Left cardiac atrium (tissue), 4 donors: ENCODE results near the gene EML1. TPM values are rescaled to one million over a fixed set of nuclear protein-coding genes. Genes with fewer than 3 reads are reported as not detected.
A peak's percentile ranks its signal among the peaks of the same experiment; 100 is the strongest.
"Not testable (repeated sequence)": the region's sequence is repeated elsewhere in the genome, so short reads cannot be mapped to it uniquely, and the experiment has no call there.

Experiments
- ATAC-seq, 2 donors: fragments of 200-7000 bp; cut with Tn5 transposase; one replicate each; pipeline ENCODE4 v1.9.1; 2020; ENCODE audit warnings: mild to moderate bottlenecking in 2 of 2, moderate library complexity in 2 of 2
- DNase-seq: peaks from one replicate; pipeline ENCODE4 v3.0.0-alpha.2; 2020
- intact Hi-C, 2 donors: fragments of 100-400 bp; cut with DNase I; formaldehyde crosslinking; loops; one replicate each; pipeline versions ENCODE4 v1.14.1 to v1.15.1; 2022 to 2023
- total RNA-seq, 2 donors: library from RNA; stranded (reverse); fragmentation: NEBNext Ultra II Directional; extraction: Animal tissue kit (Norgen Biotek cat#: 25700); gene quantifications; one replicate each; pipeline ENCODE4 v1.2.1, GENCODE V29; 2021
- donor health status: DM: no; HTN: yes; CAD: no.
- donor health status: DM: no; HTN: yes; CAD: no; lungs with severe emphysema.
- donor health status: DM: yes; HTN: yes; CAD: no.
- donor health status: Dilated cardiomyopathy.

Gene EML1
- total RNA-seq, 2 donors from 2014 or later, result 23.7 to 24.6 TPM

DNA sequence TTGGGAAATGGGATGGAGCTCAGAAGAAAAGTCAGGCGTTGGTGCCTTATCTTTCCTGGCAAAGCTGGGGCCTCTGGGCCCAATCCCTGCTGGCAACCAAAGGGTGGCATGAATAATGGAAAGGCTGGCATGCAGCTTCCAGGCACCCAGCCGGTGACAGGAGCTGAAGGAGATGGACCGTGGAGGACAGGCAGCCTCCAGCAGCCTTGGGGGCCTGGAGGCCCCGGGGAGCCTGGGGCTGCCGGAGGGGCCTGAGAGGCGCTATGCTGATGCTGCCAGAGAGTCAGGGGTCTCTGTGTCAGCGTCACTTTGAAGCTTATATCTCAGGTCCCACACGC is 38.2 kb upstream of the EML1 start:
- intact Hi-C loops, result loop anchor here in 1 of 2 donors (5.0 kb wide), 1 partner anchor 37 kb away; the partner anchor contains the start of gene EML1
- DNase-seq, result no peak
- ATAC-seq, result no peak

DNA sequence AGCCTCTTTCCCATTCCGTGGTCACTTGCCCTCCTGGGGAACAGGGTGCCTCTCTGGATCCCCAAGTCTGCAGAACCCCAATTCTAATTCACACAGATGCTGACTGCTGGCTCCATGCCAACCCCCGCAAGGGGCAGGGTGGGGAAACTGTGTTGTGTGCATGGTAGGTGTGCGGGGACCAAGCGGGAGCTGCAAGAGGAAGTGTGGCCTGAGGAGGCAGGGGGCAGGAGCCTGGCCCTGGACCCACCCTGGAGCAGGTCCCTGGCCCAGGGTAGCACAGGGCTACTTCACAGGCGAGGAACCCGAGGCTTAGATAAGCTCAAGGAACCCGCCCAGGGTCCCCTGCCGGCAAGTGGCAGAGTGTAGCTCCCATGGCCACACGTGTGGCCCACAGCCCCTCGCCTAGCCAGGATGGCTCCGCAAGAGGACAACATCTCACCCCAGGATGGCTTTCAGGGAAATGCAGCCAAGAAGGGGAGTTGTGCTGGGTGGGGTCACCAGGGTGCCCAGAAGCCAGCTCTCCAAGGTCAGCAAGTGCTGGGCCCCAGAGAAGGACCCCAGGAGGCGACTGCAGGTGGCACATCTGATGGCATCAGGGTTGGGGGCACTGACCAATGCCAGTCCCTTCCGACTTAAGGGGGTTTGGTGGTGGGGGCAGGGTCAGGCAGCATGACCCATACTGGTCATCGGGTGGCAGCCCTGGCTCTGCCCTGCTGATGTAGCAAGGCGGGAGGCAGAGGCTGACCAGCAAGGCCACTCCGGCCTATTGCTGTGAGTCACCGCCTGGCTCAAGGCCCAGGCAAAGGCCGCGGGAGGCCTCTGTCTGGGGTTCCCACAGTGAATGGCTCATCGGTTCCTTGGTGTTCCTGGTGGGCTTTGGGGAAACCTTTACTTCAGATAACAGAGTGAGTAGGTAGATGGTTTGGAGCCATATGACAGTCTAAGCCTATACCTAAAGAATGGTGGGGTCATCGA is 37.3 kb upstream of the EML1 start:
- intact Hi-C loops, result loop anchor here in 1 of 2 donors (5.0 kb wide), 1 partner anchor 36 kb away; the partner anchor contains the start of gene EML1
- DNase-seq, result peak; percentile 91

GRCh38 chr14:99756796-99757195 is 36.4 kb upstream of the EML1 start:
- intact Hi-C loops, result loop anchor here in 1 of 2 donors (5.0 kb wide), 1 partner anchor 36 kb away; the partner anchor contains the start of gene EML1
- DNase-seq (no peak), ATAC-seq (no peak)

More for the DNA sequence above, 37.3 kb upstream of the EML1 start:
- ATAC-seq, result peak; percentile 88 to 90

GRCh38 chr14:99757331-99758070 is 35.7 kb upstream of the EML1 start:
- DNase-seq (no peak), ATAC-seq (peak in 1 of 2 donors; percentile 9)
- intact Hi-C loops, result loop anchor here in 1 of 2 donors (5.0 kb wide), 1 partner anchor 35 kb away; the partner anchor contains the start of gene EML1

GRCh38 chr14:99758121-99758821 is 34.9 kb upstream of the EML1 start:
- peak in 1 of 2 donors; percentile 5 for ATAC-seq
- DNase-seq, result no peak
- intact Hi-C loops, result loop anchor here in 1 of 2 donors (5.0 kb wide), 1 partner anchor 34 kb away; the partner anchor contains the start of gene EML1

- DNase-seq (no peak), ATAC-seq (no peak)
- intact Hi-C loops, result loop anchor here in 1 of 2 donors (5.0 kb wide), 1 partner anchor 33 kb away; the partner anchor contains the start of gene EML1
Measured at GRCh38 chr14:99758872-99759545, 34.2 kb upstream of the EML1 start.

DNA sequence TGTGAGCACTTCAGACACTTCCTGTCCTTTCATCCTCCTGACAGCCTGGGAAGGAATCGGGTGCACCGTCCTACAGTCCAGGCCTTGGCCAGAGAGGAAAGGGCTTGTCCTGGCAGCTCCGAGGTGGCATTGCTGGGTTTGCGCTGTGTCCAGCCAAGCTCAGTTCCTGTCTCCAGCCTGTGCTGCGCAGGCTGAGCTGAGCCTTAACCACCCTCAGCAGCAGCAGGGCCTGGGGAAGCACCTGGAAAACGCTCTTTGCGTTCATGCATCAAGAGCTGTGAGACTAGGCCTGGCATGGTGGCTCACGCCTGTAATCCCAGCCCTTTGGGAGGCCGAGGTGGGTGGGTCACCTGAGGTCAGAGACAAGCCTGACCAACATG is 33.7 kb upstream of the EML1 start:
- intact Hi-C loops, result loop anchor here in 1 of 2 donors (5.0 kb wide), 1 partner anchor 33 kb away; the partner anchor contains the start of gene EML1
- DNase-seq, result no peak
- ATAC-seq, result peak; percentile 33 to 77

DNA sequence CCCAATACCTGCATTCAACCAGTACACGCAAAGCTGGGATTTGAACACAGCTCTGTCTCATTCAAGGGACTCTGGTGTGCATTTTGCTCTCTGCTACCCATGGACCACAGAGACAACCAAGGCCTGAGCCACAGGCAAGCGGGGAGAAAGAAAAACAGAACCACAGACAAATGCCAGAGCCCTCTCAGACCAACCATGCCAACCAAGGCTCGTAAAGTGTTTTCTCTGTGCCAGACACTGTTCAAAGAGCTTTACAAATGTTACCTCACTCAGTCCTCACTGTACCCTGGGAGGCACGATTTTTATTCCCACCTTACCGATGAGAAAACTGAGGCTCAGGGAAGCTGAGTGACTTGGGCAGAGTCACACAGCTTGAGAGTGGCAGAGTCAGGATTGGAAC is 32.4 kb upstream of the EML1 start:
- DNase-seq (no peak), ATAC-seq (no peak)
- intact Hi-C loops, result no loop called here

GRCh38 chr14:99762911-99763310 is 30.3 kb upstream of the EML1 start:
- intact Hi-C loops, DNase-seq, ATAC-seq: not testable (repeated sequence)

- intact Hi-C loops, result no loop called here
- no peak for DNase-seq
- ATAC-seq, result no peak
Measured at GRCh38 chr14:99763527-99764221, 29.5 kb upstream of the EML1 start.

GRCh38 chr14:99764222-99764706 is 28.9 kb upstream of the EML1 start:
- intact Hi-C loops, result no loop called here
- ATAC-seq, result no peak
- DNase-seq, result no peak

DNA sequence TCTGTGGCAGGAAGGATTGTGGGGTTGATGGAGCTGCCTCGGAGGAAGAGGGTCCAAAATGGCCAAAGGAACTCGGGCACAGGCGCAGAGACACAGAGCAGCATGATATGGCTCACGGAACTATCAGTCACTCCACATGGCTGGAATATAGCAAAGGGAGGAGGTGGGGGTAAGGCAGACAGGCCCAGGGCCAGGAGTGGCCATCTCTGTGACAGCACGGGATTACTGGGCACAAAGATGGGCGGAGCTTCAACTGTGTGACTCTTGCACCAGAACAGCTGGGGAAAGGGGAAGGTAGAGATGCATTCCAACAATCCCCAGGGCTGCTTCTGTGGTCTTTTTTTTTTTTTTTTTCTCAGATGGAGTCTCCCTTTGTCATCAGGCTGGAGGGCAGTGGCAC is 24.8 kb upstream of the EML1 start:
- intact Hi-C loops, result no loop called here
- DNase-seq (no peak), ATAC-seq (peak in 1 of 2 donors; percentile 38)

GRCh38 chr14:99769123-99769522 is 24.1 kb upstream of the EML1 start:
- intact Hi-C loops, result no loop called here
- no peak for DNase-seq
- no peak for ATAC-seq

DNA sequence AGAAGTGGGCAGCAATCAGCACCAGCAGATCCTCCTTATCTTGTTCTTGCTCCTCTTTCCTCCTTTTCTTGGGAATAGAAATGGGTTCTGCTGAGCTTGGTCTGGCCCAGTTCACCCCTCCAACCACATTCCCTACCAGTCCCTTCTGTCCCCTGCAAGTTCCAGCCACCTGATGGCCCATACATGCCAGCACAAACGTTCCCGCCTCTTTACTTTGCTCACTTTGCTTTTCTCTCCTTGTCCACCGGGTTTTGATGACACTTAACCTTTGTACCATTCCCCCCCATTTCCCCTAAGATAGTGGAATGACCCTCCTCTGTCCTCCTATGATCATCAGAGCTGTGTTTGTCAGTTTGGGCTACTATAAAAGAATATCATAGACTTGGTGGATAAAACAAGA is 23.4 kb upstream of the EML1 start:
- ATAC-seq (no peak), DNase-seq (no peak)
- intact Hi-C loops, result no loop called here

GRCh38 chr14:99772371-99773283 is 20.6 kb upstream of the EML1 start:
- no peak for DNase-seq
- ATAC-seq, result no peak
- intact Hi-C loops, result no loop called here
